Gastroesophageal sphincter (tissue), 3 donors: ENCODE measurements around the gene ZNF223.

Source experiments
- CTCF ChIP-seq, 4 experiments: fragments of 200-600 bp in 2 of 4; fragments of 450-650 bp in 2 of 4; sonication (generic) in 1 of 4; IDR thresholded peaks; one replicate each; pipeline ENCODE4 v1.5.1; 2017 to 2019; ENCODE audit warnings: antibody characterized with exemption in 4 of 4, mild to moderate bottlenecking in 2 of 4, moderate library complexity in 2 of 4
- EP300 ChIP-seq: sonication (generic); formaldehyde crosslinking; IDR thresholded peaks from one replicate; pipeline ENCODE4 v1.6.1; 2017; ENCODE audit warnings: antibody characterized with exemption, mild to moderate bottlenecking
- POLR2AphosphoS5 ChIP-seq: sonication (generic); formaldehyde crosslinking; IDR thresholded peaks from one replicate; pipeline ENCODE4 v1.6.1; 2017; ENCODE audit warnings: antibody characterized with exemption

DNA sequence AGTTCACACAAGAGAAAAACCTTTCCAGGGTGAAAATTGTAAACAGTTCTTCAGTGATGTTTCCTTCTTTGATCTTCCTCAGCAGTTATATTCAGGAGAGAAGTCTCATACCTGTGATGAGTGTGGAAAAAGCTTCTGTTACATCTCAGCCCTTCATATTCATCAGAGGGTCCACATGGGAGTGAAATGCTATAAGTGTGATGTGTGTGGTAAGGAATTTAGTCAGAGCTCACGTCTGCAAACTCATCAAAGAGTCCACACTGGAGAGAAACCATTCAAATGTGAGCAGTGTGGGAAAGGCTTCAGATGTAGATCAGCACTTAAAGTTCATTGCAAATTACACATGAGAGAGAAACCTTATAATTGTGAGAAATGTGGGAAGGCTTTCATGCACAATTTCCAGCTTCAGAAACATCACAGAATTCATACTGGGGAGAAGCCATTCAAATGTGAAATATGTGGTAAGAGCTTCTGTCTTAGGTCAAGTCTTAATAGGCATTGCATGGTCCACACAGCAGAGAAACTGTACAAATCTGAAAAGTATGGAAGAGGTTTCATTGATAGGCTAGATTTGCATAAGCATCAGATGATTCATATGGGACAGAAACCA lies 19.7 kb upstream of the ZNF223 start:
- TF ChIP-seq CTCF (IDR thresholded peaks at IDR 0.05), result no peak
- no peak for TF ChIP-seq EP300
- no peak for TF ChIP-seq POLR2AphosphoS5
